ENCODE measurements around the gene ARHGAP27.
A peak's percentile ranks its signal among the peaks of the same experiment; 100 is the strongest.
"Not testable (repeated sequence)": the region's sequence is repeated elsewhere in the genome, so short reads cannot be mapped to it uniquely, and the experiment has no call there.

ARHGAP27 gene

GRCh38 chr17:45357364-45357997 is 75.2 kb downstream of the ARHGAP27 start:
- no peak for DNase-seq (ENCODE audit: low read depth)

- peak; percentile 15 for DNase-seq (ENCODE audit: low read depth)
Measured at GRCh38 chr17:45355087-45355486, 77.6 kb downstream of the ARHGAP27 start.

- DNase-seq (ENCODE audit: low read depth), result peak; percentile 32
Measured at GRCh38 chr17:45353043-45353442, 79.6 kb downstream of the ARHGAP27 start.

GRCh38 chr17:45351831-45352230 is 80.8 kb downstream of the ARHGAP27 start:
- DNase-seq (ENCODE audit: low read depth), result no peak

- no peak for DNase-seq (ENCODE audit: low read depth)
Measured at GRCh38 chr17:45347444-45347843, 85.2 kb downstream of the ARHGAP27 start.

GRCh38 chr17:45346216-45347015 is 86.3 kb downstream of the ARHGAP27 start:
- no peak for DNase-seq (ENCODE audit: low read depth)

GRCh38 chr17:45345554-45346215 is 87.0 kb downstream of the ARHGAP27 start:
- DNase-seq (ENCODE audit: low read depth), result peak; percentile 47

- DNase-seq (ENCODE audit: low read depth), result no peak
Measured at GRCh38 chr17:45345246-45345553, 87.5 kb downstream of the ARHGAP27 start.

- DNase-seq (ENCODE audit: low read depth), result not testable (repeated sequence)
Measured at GRCh38 chr17:45343967-45344664, 88.6 kb downstream of the ARHGAP27 start.

All from ELR (cell line).